Measurements from ENCODE around the gene SHISA6. TPM values are rescaled to one million over a fixed set of nuclear protein-coding genes. Genes with fewer than 3 reads are reported as not detected.

The SHISA6 gene
- total RNA-seq, 8 experiments from 2014 or later = 0.14 to 23.0 (median 7.9) TPM

GRCh38 chr17:11272191-11272590, 31.2 kb downstream of the SHISA6 start:
- in situ Hi-C loops (cut with MboI; ENCODE audit: low pct_unique_long_range_greater_than_20kb in 2 of 9, low sequenced_read_pairs in 9 of 9, unreplicated experiment in 9 of 9) = no loop called here
- WGBS, 10 experiments = 57 to 100% (median 95%) methylated on average over 1 to 8 of the region's 8 CpGs; no CpG with 5 or more reads in 5 of the 10 experiments
- Histone ChIP-seq H3K4me3 (no peak overlapping the region), H3K4me1 (replicated peaks in 1 of 2) (peaks cover 9 to 10% of the 10 kb centered on the region in 2 donors), H3K27ac (no peak overlapping the region)
- no peak for ATAC-seq (replicated peaks in 6 of 8)

DNA sequence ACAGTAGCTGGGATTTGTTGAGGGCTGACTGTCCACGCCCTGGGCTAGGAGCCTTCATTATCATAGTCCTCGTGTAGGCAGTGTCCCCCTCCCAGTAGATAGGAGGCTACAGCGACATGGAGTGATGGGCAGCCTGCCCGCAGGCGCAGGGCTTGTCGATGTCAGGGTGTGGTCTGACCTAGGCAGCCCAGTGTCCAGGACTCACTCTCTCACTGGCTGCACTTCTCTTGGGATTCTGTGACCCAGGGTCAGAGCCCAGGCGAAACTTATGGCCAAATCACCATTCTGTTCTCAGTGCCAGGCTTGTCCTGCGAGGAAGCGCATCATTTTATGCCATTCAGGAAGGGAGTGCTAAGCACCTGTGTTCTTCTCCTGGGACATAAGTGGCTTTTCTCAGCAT, 32.6 kb downstream of the SHISA6 start:
- Histone ChIP-seq H3K4me3 (no peak overlapping the region), H3K4me1 (replicated peaks in 1 of 2) (peaks cover 7% of the 10 kb centered on the region in 2 donors), H3K27ac (no peak overlapping the region)
- ATAC-seq (replicated peaks in 6 of 8) = no peak
- WGBS, 10 experiments = 42 to 100% (median 97%) methylated on average over 2 to 7 of the region's 9 CpGs; no CpG with 5 or more reads in 7 of the 10 experiments
- in situ Hi-C loops (cut with MboI; ENCODE audit: low pct_unique_long_range_greater_than_20kb in 2 of 9, low sequenced_read_pairs in 9 of 9, unreplicated experiment in 9 of 9) = no loop called here

DNA sequence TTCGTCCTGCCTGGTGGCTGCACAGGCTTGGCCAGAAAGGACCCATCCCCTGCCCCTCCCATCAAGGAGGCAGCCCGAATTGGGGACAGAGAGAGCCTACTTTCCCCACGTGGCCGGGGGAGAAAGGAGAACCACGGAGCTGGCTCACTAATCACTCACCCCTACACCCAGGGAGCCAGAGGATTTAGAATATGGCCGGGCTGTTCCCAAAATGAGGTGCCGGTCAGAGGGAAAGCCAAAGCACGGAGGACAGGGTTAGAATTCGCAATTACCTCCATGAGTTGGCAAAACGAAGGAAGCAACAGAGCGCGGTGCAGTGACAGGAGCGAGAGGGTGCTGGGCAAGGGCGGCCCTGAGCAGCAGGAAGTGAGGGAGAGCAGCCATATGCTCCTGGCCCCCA, 33.1 kb downstream of the SHISA6 start:
- in situ Hi-C loops (cut with MboI; ENCODE audit: low pct_unique_long_range_greater_than_20kb in 2 of 9, low sequenced_read_pairs in 9 of 9, unreplicated experiment in 9 of 9) = no loop called here
- no peak overlapping the region for H3K27ac ChIP-seq
- WGBS, 10 experiments = 9 to 100% (median 94%) methylated on average over 2 to 12 of the region's 14 CpGs; no CpG with 5 or more reads in 4 of the 10 experiments
- peaks cover 12% of the 10 kb centered on the region in 2 donors for H3K4me1 ChIP-seq (replicated peaks in 1 of 2)
- ATAC-seq (replicated peaks in 6 of 8) = no peak
- H3K4me3 ChIP-seq = no peak overlapping the region

- ATAC-seq (replicated peaks in 6 of 8) = no peak
- 0 to 100% (median 34%) methylated on average over 2 to 4 of the region's 4 CpGs for WGBS, 10 experiments
- in situ Hi-C loops (cut with MboI; ENCODE audit: low pct_unique_long_range_greater_than_20kb in 2 of 9, low sequenced_read_pairs in 9 of 9, unreplicated experiment in 9 of 9) = no loop called here
- H3K4me1 ChIP-seq (replicated peaks in 1 of 2) = peaks cover 16% of the 10 kb centered on the region in 2 donors
- H3K27ac ChIP-seq = no peak overlapping the region
- no peak overlapping the region for H3K4me3 ChIP-seq
Observed at GRCh38 chr17:11276486-11276885, 35.5 kb downstream of the SHISA6 start.

- peak overlapping the region; percentile 21 to 33 for H3K27ac ChIP-seq
- WGBS, 10 experiments = 0 to 55% (median 17%) methylated on average over 1 to 12 of the region's 15 CpGs; no CpG with 5 or more reads in 2 of the 10 experiments
- H3K4me1 ChIP-seq (replicated peaks in 1 of 2) = peaks cover 16% of the 10 kb centered on the region in 2 donors
- no peak overlapping the region for H3K4me3 ChIP-seq
- in situ Hi-C loops (cut with MboI; ENCODE audit: low pct_unique_long_range_greater_than_20kb in 2 of 9, low sequenced_read_pairs in 9 of 9, unreplicated experiment in 9 of 9) = no loop called here
- peak in 4 of 8 experiments; percentile 78 to 86 (median 80) for ATAC-seq (replicated peaks in 6 of 8)
Observed at GRCh38 chr17:11278186-11278991, 37.4 kb downstream of the SHISA6 start.

- H3K4me3 ChIP-seq = no peak overlapping the region
- peaks cover 16% of the 10 kb centered on the region in 2 donors for H3K4me1 ChIP-seq (replicated peaks in 1 of 2)
- 0 to 22% (median 8%) methylated on average over 1 to 3 of the region's 3 CpGs; no CpG with 5 or more reads in 4 of the 10 experiments for WGBS, 10 experiments
- H3K27ac ChIP-seq = peak overlapping the region; percentile 21 to 33
- ATAC-seq (replicated peaks in 6 of 8) = no peak
- in situ Hi-C loops (cut with MboI; ENCODE audit: low pct_unique_long_range_greater_than_20kb in 2 of 9, low sequenced_read_pairs in 9 of 9, unreplicated experiment in 9 of 9) = no loop called here
Observed at GRCh38 chr17:11278992-11279270, 37.9 kb downstream of the SHISA6 start.

GRCh38 chr17:11279776-11280344, 38.8 kb downstream of the SHISA6 start:
- no peak overlapping the region for H3K27ac ChIP-seq
- H3K4me3 ChIP-seq = no peak overlapping the region
- 0 to 80% (median 33%) methylated on average over 1 to 6 of the region's 6 CpGs; no CpG with 5 or more reads in 1 of the 10 experiments for WGBS, 10 experiments
- in situ Hi-C loops (cut with MboI; ENCODE audit: low pct_unique_long_range_greater_than_20kb in 2 of 9, low sequenced_read_pairs in 9 of 9, unreplicated experiment in 9 of 9) = no loop called here
- H3K4me1 ChIP-seq (replicated peaks in 1 of 2) = peaks cover 16% of the 10 kb centered on the region in 2 donors
- ATAC-seq (replicated peaks in 6 of 8) = no peak

GRCh38 chr17:11282586-11282985, 41.6 kb downstream of the SHISA6 start:
- in situ Hi-C loops (cut with MboI; ENCODE audit: low pct_unique_long_range_greater_than_20kb in 2 of 9, low sequenced_read_pairs in 9 of 9, unreplicated experiment in 9 of 9) = no loop called here
- no peak for ATAC-seq (replicated peaks in 6 of 8)
- peaks cover 16% of the 10 kb centered on the region in 2 donors for H3K4me1 ChIP-seq (replicated peaks in 1 of 2)
- no peak overlapping the region for H3K4me3 ChIP-seq
- WGBS, 10 experiments = 33 to 75% (median 33%) methylated on average over 1 of the region's 2 CpGs; no CpG with 5 or more reads in 7 of the 10 experiments
- no peak overlapping the region for H3K27ac ChIP-seq

DNA sequence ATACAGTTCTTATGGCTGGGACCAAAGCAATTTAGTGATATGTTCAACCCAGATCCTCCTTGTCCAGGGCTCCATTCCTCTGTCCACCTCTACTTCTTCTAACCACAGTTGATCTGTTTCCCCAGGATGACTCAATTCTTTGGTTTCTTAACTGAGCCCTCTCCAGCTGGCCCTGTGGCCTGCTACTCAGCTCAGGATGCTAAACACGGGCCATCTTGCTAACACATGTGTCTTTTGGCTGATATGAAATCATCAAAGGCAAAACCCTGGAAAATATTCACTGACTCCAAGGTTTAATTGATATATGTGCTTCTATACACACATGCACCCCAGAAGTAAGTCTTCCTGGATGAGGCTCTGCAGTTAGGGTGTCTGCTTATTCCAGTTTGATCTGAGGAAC, 43.8 kb downstream of the SHISA6 start:
- ATAC-seq (replicated peaks in 6 of 8) = no peak

GRCh38 chr17:11285946-11286345, 44.9 kb downstream of the SHISA6 start:
- in situ Hi-C loops (cut with MboI; ENCODE audit: low pct_unique_long_range_greater_than_20kb in 2 of 9, low sequenced_read_pairs in 9 of 9, unreplicated experiment in 9 of 9) = no loop called here
- H3K4me3 ChIP-seq = no peak overlapping the region
- no peaks in the 10 kb centered on the region for H3K4me1 ChIP-seq (replicated peaks in 1 of 2)
- no peak overlapping the region for H3K27ac ChIP-seq
- WGBS, 10 experiments = 0 to 100% (median 60%) methylated on average over 2 of the region's 5 CpGs; no CpG with 5 or more reads in 6 of the 10 experiments
- ATAC-seq (replicated peaks in 6 of 8) = no peak

More for the DNA sequence above, 43.8 kb downstream of the SHISA6 start:
- H3K4me1 ChIP-seq (replicated peaks in 1 of 2) = no peaks in the 10 kb centered on the region
- in situ Hi-C loops (cut with MboI; ENCODE audit: low pct_unique_long_range_greater_than_20kb in 2 of 9, low sequenced_read_pairs in 9 of 9, unreplicated experiment in 9 of 9) = no loop called here
- no peak overlapping the region for H3K4me3 ChIP-seq
- 0 to 100% (median 44%) methylated on average over 1 of the region's 1 CpG; no CpG with 5 or more reads in 6 of the 10 experiments for WGBS, 10 experiments
- H3K27ac ChIP-seq = no peak overlapping the region

DNA sequence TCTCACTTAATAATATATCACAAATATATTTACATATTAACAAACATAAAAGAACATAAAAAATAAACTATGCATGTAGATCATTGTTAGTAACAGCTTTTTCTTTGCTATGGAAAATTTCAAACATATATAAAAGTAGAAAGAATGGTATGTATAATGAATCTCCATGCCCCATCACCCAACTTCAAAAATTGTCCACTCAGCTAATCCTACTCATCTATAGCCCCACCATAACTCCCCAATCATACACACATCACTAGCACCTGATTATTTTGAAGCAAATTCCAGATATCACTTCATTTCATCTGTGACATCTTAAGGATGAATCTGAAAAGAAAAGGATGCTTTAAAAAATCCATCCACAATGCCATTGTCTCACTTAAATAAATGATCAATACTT, 46.8 kb downstream of the SHISA6 start:
- in situ Hi-C loops (cut with MboI; ENCODE audit: low pct_unique_long_range_greater_than_20kb in 2 of 9, low sequenced_read_pairs in 9 of 9, unreplicated experiment in 9 of 9) = no loop called here
- Histone ChIP-seq H3K27ac (no peak overlapping the region), H3K4me1 (replicated peaks in 1 of 2) (no peaks in the 10 kb centered on the region), H3K4me3 (no peak overlapping the region)
- ATAC-seq (replicated peaks in 6 of 8) = no peak

GRCh38 chr17:11290814-11291213, 49.8 kb downstream of the SHISA6 start:
- H3K27ac ChIP-seq = no peak overlapping the region
- H3K4me1 ChIP-seq (replicated peaks in 1 of 2) = no peaks in the 10 kb centered on the region
- WGBS, 10 experiments = 26 to 100% (median 82%) methylated on average over 3 to 7 of the region's 7 CpGs
- in situ Hi-C loops (cut with MboI; ENCODE audit: low pct_unique_long_range_greater_than_20kb in 2 of 9, low sequenced_read_pairs in 9 of 9, unreplicated experiment in 9 of 9) = no loop called here
- H3K4me3 ChIP-seq = no peak overlapping the region
- ATAC-seq (replicated peaks in 6 of 8) = no peak

GRCh38 chr17:11292491-11292890, 51.5 kb downstream of the SHISA6 start:
- H3K27ac ChIP-seq = no peak overlapping the region
- in situ Hi-C loops (cut with MboI; ENCODE audit: low pct_unique_long_range_greater_than_20kb in 2 of 9, low sequenced_read_pairs in 9 of 9, unreplicated experiment in 9 of 9) = no loop called here
- ATAC-seq (replicated peaks in 6 of 8) = no peak
- H3K4me3 ChIP-seq = no peak overlapping the region
- 35 to 93% (median 89%) methylated on average over 3 to 8 of the region's 8 CpGs; no CpG with 5 or more reads in 2 of the 10 experiments for WGBS, 10 experiments
- H3K4me1 ChIP-seq (replicated peaks in 1 of 2) = no peaks in the 10 kb centered on the region
